ENCODE results near the gene POU2F1.

The POU2F1 gene

DNA sequence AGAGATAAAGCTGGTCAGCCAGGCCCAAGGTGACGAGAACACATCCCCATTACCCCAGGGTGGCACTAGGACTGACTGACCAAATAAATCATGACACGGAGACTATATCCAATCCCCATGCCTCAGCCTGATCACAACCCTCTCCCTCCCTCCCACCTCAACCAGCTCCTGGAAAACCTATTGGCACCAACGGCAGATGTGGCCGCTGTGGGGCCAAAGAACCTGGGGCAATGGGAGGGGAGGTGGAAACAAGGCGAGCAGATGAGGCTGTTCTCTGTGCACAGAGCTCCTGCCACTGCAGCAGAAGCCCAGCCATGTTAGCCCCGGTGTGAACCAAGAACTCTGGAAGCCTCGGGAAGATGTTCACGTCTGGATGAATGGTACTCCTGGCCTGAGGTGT, 220.1 kb downstream of the POU2F1 start:
- H3K27ac ChIP-seq (ENCODE audit: low read depth, low read length), result no peak overlapping the region
- H3K9ac ChIP-seq (ENCODE audit: low read length), result no peak overlapping the region
- H3K4me1 ChIP-seq (ENCODE audit: control insufficient read depth, insufficient read depth, low read length), result peaks cover 2% of the 10 kb centered on the region
- no peaks in the 10 kb centered on the region for H3K27me3 ChIP-seq (ENCODE audit: control insufficient read depth, insufficient read depth, low read length)
- H3K4me3 ChIP-seq (ENCODE audit: low read length), result no peak overlapping the region
- H3K36me3 ChIP-seq (ENCODE audit: control insufficient read depth, insufficient read depth, low read length), result no peaks in the 10 kb centered on the region

GRCh38 chr1:167441222-167441621, 220.5 kb downstream of the POU2F1 start:
- Histone ChIP-seq H3K27ac (ENCODE audit: low read depth, low read length) (no peak overlapping the region), H3K27me3 (ENCODE audit: control insufficient read depth, insufficient read depth, low read length) (no peaks in the 10 kb centered on the region), H3K36me3 (ENCODE audit: control insufficient read depth, insufficient read depth, low read length) (no peaks in the 10 kb centered on the region), H3K4me1 (ENCODE audit: control insufficient read depth, insufficient read depth, low read length) (peaks cover 2% of the 10 kb centered on the region), H3K9ac (ENCODE audit: low read length) (no peak overlapping the region), H3K4me3 (ENCODE audit: low read length) (no peak overlapping the region)

DNA sequence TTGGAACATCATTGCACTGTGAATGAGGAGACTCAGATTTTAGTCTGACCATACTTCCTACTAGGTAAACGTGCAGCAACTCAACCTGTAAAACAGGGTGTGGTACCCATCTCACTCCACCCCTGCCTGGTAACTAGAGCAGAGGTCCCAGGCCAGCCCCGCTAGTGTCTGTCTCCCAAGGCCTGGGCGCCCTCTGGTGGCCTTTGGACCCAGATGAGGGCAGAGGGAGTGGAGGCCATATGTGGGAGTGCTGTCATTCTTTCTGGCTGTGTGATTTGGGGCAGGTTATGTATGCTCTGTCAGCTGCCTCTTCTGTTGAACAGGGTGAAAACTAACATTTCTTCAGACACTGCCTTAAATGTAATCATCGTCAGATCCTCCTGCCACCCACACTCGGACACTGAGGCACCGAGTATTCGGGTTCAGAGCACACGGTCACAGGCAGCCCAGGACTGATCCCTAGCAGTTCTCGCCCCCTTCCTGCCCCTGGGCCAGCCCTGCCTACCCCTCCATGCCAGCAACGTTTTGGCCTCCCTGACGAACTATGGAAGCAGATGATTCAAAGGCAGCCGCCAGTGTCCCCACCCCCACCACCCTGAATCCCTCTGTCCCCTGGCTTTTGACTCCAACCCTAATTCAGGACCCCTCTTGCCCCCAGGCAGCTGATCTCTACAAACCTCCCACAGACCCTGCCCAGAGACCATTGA, 221.6 kb downstream of the POU2F1 start:
- Histone ChIP-seq H3K27me3 (ENCODE audit: control insufficient read depth, insufficient read depth, low read length) (no peaks in the 10 kb centered on the region), H3K36me3 (ENCODE audit: control insufficient read depth, insufficient read depth, low read length) (no peaks in the 10 kb centered on the region), H3K9ac (ENCODE audit: low read length) (no peak overlapping the region), H3K27ac (ENCODE audit: low read depth, low read length) (no peak overlapping the region), H3K4me3 (ENCODE audit: low read length) (no peak overlapping the region), H3K4me1 (ENCODE audit: control insufficient read depth, insufficient read depth, low read length) (peaks cover 2% of the 10 kb centered on the region)

- peaks cover 2% of the 10 kb centered on the region for H3K4me1 ChIP-seq (ENCODE audit: control insufficient read depth, insufficient read depth, low read length)
- no peak overlapping the region for H3K9ac ChIP-seq (ENCODE audit: low read length)
- H3K36me3 ChIP-seq (ENCODE audit: control insufficient read depth, insufficient read depth, low read length), result no peaks in the 10 kb centered on the region
- no peak overlapping the region for H3K27ac ChIP-seq (ENCODE audit: low read depth, low read length)
- H3K4me3 ChIP-seq (ENCODE audit: low read length), result no peak overlapping the region
- H3K27me3 ChIP-seq (ENCODE audit: control insufficient read depth, insufficient read depth, low read length), result no peaks in the 10 kb centered on the region
Observed at GRCh38 chr1:167442854-167443565, 222.3 kb downstream of the POU2F1 start.

- no peak overlapping the region for H3K4me3 ChIP-seq (ENCODE audit: low read length)
- H3K27ac ChIP-seq (ENCODE audit: low read depth, low read length), result no peak overlapping the region
- H3K36me3 ChIP-seq (ENCODE audit: control insufficient read depth, insufficient read depth, low read length), result no peaks in the 10 kb centered on the region
- H3K4me1 ChIP-seq (ENCODE audit: control insufficient read depth, insufficient read depth, low read length), result peaks cover 2% of the 10 kb centered on the region
- no peak overlapping the region for H3K9ac ChIP-seq (ENCODE audit: low read length)
- no peaks in the 10 kb centered on the region for H3K27me3 ChIP-seq (ENCODE audit: control insufficient read depth, insufficient read depth, low read length)
Observed at GRCh38 chr1:167443757-167444156, 223.1 kb downstream of the POU2F1 start.

- Histone ChIP-seq H3K27ac (ENCODE audit: low read depth, low read length) (no peak overlapping the region), H3K4me3 (ENCODE audit: low read length) (no peak overlapping the region), H3K9ac (ENCODE audit: low read length) (no peak overlapping the region), H3K36me3 (ENCODE audit: control insufficient read depth, insufficient read depth, low read length) (no peaks in the 10 kb centered on the region), H3K27me3 (ENCODE audit: control insufficient read depth, insufficient read depth, low read length) (no peaks in the 10 kb centered on the region), H3K4me1 (ENCODE audit: control insufficient read depth, insufficient read depth, low read length) (no peaks in the 10 kb centered on the region)
Observed at GRCh38 chr1:167446966-167447365, 226.3 kb downstream of the POU2F1 start.

- Histone ChIP-seq H3K4me3 (ENCODE audit: low read length) (no peak overlapping the region), H3K36me3 (ENCODE audit: control insufficient read depth, insufficient read depth, low read length) (no peaks in the 10 kb centered on the region), H3K9ac (ENCODE audit: low read length) (no peak overlapping the region), H3K4me1 (ENCODE audit: control insufficient read depth, insufficient read depth, low read length) (no peaks in the 10 kb centered on the region), H3K27ac (ENCODE audit: low read depth, low read length) (no peak overlapping the region), H3K27me3 (ENCODE audit: control insufficient read depth, insufficient read depth, low read length) (no peaks in the 10 kb centered on the region)
Observed at GRCh38 chr1:167447521-167448136, 226.9 kb downstream of the POU2F1 start.

- no peak overlapping the region for H3K9ac ChIP-seq (ENCODE audit: low read length)
- no peak overlapping the region for H3K27ac ChIP-seq (ENCODE audit: low read depth, low read length)
- peaks cover 5% of the 10 kb centered on the region for H3K4me1 ChIP-seq (ENCODE audit: control insufficient read depth, insufficient read depth, low read length)
Observed at GRCh38 chr1:167450843-167451242, 230.2 kb downstream of the POU2F1 start.

GRCh38 chr1:167452483-167452882, 231.8 kb downstream of the POU2F1 start:
- H3K4me1 ChIP-seq (ENCODE audit: control insufficient read depth, insufficient read depth, low read length), result peaks cover 5% of the 10 kb centered on the region

More at GRCh38 chr1:167450843-167451242, 230.2 kb downstream of the POU2F1 start:
- H3K27me3 ChIP-seq (ENCODE audit: control insufficient read depth, insufficient read depth, low read length), result no peaks in the 10 kb centered on the region
- no peak overlapping the region for H3K4me3 ChIP-seq (ENCODE audit: low read length)
- no peaks in the 10 kb centered on the region for H3K36me3 ChIP-seq (ENCODE audit: control insufficient read depth, insufficient read depth, low read length)

DNA sequence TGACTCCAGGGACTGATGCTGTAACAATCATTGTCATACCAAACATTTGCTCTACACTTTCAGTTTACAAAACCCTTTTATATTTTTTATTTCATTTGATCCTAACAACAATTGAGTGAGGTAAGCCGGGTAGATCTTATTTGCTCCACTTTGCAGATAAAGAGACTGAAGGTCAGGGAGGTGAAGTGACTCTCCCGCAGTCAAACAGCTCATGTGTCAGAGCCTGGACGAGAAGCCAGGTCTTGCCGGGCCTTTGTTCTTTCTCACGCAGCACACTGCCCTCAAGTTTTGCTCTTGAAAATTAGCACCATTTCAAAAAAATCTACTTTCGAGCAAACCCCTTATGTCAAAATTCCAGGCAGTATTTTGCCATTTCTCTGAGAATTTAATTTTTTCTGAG, 232.4 kb downstream of the POU2F1 start:
- Histone ChIP-seq H3K27ac (ENCODE audit: low read depth, low read length) (no peak overlapping the region), H3K27me3 (ENCODE audit: control insufficient read depth, insufficient read depth, low read length) (no peaks in the 10 kb centered on the region), H3K9ac (ENCODE audit: low read length) (no peak overlapping the region), H3K4me3 (ENCODE audit: low read length) (no peak overlapping the region), H3K4me1 (ENCODE audit: control insufficient read depth, insufficient read depth, low read length) (peaks cover 5% of the 10 kb centered on the region), H3K36me3 (ENCODE audit: control insufficient read depth, insufficient read depth, low read length) (no peaks in the 10 kb centered on the region)

More at GRCh38 chr1:167452483-167452882, 231.8 kb downstream of the POU2F1 start:
- Histone ChIP-seq H3K27ac (ENCODE audit: low read depth, low read length) (no peak overlapping the region), H3K36me3 (ENCODE audit: control insufficient read depth, insufficient read depth, low read length) (no peaks in the 10 kb centered on the region), H3K9ac (ENCODE audit: low read length) (no peak overlapping the region), H3K4me3 (ENCODE audit: low read length) (no peak overlapping the region), H3K27me3 (ENCODE audit: control insufficient read depth, insufficient read depth, low read length) (no peaks in the 10 kb centered on the region)

DNA sequence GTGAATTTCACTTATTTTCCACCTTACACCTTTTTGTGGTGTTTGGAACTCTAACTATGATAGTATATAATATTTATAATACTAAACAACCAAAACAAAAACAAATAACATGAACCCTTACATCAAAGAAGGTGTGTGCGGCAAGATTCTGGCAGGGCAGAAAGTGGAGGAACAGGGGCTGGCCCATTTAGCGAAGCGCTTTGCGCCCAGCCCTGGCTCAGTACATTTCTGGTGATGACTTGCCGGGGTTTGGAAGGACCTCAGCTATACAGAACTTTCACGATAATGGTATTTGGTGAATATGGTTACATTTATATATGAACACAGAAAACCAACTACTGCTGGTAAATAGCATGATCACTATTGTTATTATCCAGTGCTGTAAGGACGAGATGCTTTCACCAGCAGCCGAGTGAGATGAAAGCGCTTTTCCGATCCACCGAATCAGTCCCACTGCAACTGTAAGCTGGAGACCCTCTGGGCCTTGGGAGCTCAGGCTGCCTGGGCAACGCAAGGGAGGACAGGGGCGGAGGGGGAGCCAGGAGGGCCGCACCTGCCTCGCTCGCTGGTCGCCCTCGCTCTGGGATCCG, 233.7 kb downstream of the POU2F1 start:
- Histone ChIP-seq H3K4me3 (ENCODE audit: low read length) (peak overlapping the region; percentile 94), H3K36me3 (ENCODE audit: control insufficient read depth, insufficient read depth, low read length) (no peaks in the 10 kb centered on the region), H3K4me1 (ENCODE audit: control insufficient read depth, insufficient read depth, low read length) (peaks cover 5% of the 10 kb centered on the region), H3K27me3 (ENCODE audit: control insufficient read depth, insufficient read depth, low read length) (no peaks in the 10 kb centered on the region), H3K9ac (ENCODE audit: low read length) (peak overlapping the region; percentile 80), H3K27ac (ENCODE audit: low read depth, low read length) (peak overlapping the region; percentile 70)

Measured in rectal smooth muscle tissue (tissue), 1 donor.